Endothelial cell of hepatic sinusoid (primary cell): Measurements from ENCODE around the gene KIF18B.

Experiments
- in situ Hi-C: cut with HindIII; loops from 2 replicates; pipeline ENCODE4 v1.10.0; 2017; ENCODE audit warnings: low sequenced_read_pairs

KIF18B gene

DNA sequence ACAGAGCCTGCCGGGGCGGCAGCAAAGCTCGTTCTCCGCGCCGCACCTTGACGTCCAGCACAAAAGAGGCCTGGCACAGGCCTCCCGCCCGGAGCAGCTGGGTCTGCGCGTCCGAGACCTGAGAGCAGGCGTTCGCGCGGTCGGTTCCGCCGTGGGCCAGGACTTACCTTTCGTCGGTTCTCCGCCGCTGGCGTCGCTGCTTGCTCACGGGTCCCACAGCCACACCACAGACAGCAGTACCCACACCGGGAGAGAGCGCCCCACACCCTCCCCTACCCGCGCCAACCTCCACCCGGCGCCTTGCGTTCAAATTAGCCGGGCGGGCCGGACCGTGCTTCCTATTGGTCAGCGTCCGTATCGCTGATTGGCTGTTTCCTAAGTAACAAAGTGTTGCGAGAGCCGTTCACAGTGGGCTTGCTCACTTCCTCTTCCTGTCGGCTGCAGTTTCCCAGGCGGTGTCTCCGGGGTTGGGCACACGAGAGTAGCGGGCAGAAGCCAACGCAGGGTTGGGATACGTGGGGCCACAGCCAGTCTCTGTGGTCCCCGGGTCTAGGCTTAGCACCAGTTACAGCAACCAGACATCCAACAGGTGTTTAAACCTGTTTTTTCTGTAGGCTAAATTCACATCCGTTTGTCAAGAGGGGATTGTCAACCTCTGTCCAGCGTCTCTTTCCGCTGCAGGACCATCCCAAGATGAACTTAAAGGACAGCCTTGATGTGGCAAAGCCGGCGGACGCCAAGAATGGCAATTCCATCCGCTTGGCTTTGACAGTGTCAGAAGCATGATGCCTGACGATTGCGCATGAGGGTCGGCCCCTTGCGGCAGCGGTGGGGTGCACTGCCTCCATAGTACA lies at the start of gene KIF18B:
TSS of gene KIF18B (minus strand) at position 313 of the 854 bp plus-strand sequence. CDS start 11,429 bp downstream, outside the sequence.
- in situ Hi-C loops, result no loop called here

DNA sequence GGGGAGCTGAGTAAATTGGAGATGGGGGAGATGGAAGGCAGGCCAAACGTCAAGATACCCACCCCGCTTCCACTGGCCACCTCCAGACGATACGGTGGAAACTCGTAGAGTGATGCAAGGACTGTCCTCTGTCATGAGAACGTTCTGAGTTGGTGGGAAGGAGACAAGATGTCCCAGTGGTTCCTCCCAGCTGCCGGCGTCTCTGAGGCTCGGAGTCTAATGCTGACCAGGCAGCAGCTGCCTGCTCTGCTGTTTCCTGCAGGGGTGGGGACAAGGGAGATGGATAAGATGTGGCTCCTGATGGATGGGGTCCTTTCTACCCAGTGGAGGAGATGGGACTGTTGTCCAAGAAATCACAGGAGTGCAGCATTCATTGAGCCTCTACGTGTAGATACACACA lies 48.7 kb upstream of the KIF18B start:
- in situ Hi-C loops, result no loop called here

DNA sequence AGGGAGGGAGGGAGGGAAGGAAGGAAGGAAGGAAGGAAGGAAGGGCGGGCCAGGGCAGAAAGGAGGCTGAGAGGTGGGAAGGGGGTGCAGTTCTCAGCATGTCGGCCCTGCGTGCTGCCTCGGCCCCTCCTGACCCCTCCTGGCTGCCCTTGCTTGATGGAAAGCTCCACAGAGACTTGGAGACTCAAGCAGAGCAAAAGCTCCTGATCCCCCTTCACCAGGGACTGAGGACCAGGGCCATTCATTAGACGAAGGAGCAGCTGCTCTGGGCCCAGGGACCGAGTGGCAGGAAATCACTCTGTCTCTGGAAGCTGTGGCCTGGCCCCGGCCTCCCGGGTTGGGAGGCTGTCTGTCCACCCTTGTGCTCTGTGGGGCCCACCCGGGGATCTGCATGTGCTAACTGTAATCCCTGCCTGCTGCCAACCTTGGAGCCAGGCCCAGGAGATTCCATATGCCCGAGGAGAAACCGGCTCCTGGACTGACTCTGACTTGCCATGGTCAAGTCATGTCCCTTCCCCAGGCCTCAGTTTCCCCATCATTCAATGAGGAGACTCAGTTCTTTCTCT lies 47.9 kb upstream of the KIF18B start:
- in situ Hi-C loops, result no loop called here

DNA sequence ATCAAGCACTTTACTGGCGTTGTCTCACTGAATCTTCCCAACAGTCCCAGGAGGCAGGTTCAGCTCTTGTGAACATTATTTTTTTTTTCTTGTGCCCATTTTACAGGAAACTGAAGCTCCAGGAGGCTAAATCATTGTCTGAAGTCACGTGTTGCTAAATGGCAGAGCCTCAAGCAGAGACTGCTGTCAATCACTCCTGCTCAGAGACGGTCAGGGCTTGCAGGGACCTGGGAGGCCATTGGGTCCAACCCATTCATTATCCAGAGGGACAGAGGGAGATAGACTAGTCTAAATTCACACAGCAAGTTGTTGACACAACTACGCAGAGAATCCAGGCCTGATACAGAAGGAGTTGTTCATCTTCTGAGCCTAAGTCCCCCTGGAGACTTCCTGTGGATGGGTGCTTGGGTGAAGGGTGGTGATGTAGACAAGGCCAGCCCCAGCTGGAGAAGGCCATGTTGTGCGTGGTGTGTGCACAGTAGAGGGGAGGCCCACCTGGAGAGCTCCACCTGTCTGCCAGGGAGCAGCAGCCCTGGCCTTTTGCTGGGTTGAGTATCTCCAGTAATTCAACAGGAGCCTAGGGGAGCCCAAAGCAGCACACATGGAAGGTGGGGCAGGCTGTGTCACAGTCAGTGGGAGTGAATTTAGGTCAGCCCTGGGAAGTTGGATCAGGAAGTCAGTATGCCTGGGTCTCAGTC lies 44.8 kb upstream of the KIF18B start:
- in situ Hi-C loops, result no loop called here

DNA sequence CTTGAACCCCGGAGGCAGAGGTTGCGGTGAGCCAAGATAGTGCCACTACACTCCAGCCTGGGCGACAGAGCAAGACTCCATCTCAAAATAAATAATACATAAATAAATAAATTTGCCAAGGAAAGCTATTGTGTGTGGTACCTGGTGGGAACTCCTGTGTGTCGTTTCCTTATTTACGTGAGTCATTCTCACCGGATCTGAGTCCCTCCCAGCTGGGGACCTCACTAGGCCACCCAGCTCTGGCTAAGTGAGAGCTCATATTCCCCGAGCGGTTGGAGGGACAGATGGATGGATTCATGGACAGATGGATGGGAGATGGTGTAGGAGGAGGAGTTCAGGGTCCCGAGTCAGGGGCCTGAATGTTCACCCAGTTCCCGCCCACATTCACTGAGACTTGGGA lies 43.4 kb upstream of the KIF18B start:
- in situ Hi-C loops, result no loop called here

DNA sequence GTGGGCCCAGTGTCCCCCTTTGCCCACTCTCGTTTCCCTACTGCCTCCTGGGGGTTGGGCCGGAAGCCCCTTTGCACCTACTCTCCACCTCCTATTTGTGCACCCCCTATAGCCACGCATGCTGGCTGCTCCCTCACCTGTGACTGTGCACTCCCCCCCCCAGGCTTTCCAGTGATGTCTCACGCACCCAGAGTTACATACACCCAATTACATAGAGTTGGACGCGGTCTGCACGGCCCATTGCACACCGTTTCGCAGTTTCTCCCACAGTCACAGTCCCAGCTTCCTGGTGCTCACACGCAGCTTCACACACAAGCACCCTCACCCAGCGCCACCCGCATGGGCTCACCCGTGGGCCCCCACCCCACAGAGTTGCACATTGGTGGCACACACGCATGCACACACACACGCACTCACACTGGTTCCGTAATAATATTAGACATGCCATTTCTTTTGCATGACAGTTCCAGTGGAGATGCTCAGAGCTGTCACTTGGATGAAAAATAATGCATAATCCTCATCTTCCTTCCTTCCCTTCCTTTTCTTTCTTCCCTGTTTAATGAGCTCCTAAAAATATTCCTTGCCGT lies 42.1 kb upstream of the KIF18B start:
- in situ Hi-C loops, result no loop called here

DNA sequence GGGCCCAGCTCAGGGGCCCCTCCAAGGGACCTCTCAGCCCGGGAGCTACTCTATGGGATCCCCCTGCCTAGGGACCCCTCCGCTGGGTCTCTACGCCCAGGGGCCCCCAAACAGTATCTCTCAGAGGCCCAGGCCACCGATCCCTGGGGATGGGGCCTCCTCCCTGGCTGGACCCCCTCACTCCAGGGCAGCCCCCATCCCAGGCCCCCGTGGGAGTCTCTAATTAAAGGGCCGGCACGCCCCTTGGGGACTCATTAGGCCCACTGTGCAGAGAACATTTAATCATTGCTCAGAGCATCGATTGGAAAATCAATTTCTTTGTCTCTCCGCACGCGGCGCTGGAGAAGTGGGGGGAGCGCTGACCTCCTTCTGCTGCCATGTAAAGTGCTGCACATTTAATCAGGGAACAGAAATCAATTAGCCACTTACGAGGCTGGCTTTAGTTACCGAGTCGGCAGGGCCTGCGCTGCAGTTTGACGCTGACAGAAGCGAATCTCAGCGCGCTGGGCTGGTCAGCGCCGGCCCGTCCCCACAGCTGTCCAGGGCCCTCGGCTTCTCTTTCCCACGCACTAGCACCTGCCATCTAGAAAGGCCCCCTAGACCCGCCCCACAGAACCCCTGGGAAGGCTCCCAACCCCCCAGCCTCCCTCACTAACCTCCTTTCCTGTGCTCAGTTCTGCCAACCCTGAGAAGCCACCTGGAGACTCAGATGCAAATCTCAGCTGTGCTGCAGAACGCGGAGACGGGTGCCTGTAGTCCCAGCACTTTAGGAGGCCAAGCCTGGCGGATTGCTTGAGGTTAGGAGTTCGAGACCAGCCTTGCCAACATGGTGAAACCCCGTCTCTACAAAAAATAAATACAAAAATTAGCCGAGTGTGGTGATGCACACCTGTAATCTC lies 40.7 kb upstream of the KIF18B start:
- in situ Hi-C loops, result no loop called here

DNA sequence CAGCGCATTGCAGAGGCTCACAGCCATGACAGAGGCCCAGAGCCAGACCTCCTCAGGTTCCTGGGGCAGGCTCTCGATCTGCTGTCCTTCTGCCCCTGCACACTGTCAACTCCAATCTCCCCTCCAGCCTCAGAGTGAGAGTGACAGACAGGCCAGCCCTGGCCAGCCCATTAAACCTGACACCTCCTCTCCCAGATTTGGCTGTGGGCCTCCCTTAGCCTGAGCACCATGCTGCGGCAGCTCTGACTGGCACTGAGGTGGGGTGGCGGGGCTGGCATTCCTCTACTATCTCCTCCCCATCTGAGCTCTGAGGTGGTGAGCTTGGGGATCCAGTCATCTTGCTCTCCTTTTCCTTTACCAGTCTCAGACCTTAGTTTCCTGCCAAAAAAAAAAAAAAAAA lies 36.0 kb upstream of the KIF18B start:
- in situ Hi-C loops, result no loop called here

DNA sequence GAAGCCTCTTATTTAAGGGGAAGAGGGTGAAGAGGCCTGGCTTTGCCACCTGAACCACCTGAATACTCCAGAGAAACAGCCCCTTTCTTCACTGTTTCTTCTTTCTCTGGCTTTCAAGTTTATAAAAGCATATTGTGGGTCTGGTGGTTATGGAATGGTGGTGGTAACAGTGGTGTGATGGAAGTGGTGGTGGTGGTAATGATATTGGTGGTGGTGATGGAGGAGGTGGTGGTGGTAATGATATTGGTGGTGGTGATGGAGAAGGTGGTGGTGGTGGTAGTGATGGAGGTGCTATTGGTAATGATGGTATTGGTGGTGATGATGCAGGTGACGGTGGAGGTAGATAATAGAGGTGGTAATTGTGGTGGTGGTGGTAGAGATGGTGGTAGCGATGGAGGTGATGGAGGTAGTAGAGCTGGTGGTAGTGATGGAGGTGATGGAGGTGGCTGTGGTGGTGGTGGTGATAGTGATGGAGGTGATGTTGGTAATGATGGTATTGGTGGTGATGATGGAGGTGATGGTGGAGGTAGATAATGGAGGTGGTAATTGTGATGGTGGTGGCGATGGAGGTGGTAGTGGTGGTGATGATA lies 34.6 kb upstream of the KIF18B start:
- in situ Hi-C loops, result no loop called here

DNA sequence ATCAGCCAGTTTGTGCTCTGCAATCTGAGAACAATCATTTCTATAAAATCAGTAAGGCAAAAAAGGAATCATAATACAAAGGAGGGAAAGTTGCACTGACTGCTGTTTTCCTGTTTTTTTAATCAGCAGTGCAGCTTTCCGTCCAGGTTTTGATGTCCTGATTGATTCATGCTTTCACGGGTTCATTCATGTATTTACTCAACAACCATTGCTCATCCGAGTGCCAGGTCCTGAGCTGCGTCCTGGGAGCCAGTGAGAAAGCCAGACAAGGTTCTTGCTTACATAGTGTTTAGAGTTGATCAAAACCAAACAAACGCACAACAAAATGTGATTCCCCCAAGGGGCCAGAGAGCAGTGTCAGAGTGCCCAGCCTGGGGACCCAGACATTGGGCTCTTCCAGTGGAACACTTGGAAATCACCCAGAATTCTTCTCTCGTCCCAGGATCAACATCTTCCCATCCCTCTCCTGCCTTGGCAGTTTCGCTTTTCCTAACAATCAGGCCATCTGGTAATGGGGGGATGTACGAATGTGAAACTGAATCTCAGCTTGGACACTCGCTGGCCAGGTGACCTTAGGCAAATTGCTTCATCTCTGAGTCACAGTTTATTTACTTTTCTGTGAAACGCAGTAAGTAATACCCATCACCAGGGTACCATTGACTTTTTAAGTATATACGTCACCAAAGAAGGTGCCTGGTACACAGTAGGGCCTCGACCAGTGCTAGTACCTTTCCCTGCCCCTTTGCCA lies 33.8 kb upstream of the KIF18B start:
- in situ Hi-C loops, result no loop called here

DNA sequence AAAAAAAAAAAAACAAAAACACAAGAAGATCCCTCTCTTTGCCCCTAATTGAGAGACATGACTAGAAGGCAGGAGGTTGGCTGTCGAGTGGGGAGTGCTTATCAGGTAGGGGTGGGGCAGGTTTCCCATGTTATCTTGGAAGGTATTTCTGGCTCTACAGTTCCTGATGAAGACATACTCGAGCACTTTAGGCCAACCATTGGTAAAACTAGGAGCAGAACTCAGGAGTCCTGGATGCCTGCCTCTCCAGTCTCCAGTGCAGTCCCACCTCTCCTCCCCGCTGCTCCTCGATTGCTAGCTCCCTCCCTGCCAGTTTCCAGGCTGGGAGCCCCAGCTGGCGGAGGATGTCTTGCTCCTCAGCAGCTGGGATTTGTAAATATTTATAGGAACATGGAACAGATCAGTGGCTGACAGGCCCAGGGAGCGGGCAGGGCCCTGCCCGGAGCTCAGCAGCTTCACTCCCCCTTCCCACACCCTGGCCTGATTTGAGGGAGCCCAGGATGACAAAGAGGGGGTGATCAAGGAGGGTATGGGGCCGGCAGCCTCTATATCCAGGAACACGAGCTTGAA lies 31.9 kb upstream of the KIF18B start:
- in situ Hi-C loops, result no loop called here

DNA sequence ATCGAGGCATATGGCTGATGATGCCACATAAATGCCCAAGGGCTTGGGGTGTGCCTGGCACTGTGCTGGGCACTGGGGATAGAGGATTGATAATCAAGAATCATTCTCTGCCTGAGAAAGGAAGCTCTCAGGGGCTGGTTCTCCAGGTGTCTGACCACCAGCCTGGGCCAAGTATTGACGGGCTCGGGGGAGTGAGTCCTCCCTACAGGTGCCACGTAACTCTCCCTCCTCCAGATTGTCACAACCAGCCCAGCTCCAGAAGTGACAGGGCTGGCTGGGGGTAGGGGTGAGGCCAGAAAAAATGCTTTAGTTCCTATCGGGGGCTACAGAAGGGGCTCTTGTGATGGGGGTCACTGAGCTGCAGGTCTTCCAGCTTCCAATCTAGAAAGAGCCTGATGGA lies 31.2 kb upstream of the KIF18B start:
- in situ Hi-C loops, result no loop called here

DNA sequence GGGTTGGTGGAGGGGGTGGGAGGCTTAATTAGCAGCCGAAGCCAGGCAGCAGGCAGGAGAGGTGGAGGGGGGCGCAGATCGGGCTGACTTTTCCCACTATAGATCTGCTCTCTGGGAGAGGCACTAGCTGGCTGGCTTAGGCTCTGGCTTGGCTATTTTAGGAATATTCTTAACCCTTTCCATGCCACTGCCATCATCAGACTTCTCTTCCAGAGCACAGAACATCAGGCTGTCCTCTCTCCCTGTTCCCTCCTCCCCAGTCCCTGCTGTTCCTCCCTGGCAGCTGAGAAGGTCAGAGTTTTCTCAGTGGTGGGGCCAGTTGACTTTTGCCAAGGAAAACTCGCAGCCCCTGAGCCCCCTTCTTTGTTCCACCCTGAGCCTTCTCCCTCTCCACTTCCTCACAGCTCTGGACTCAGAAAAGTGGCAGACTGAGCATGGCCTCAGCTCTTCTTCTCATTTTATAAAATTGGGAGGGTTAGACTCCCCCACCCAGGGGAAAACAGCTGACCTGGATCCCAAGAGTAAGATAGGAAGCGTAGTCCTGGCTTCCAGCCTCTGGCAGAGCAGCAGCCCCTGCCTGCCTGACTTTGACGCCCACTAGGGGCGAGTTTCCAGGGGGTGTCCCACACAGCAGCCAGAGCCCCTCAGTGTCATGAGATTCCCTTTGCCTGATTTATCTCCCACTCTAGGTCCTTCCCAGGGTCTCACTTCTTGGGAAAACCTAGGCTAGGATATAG lies 30.4 kb upstream of the KIF18B start:
- in situ Hi-C loops, result no loop called here

DNA sequence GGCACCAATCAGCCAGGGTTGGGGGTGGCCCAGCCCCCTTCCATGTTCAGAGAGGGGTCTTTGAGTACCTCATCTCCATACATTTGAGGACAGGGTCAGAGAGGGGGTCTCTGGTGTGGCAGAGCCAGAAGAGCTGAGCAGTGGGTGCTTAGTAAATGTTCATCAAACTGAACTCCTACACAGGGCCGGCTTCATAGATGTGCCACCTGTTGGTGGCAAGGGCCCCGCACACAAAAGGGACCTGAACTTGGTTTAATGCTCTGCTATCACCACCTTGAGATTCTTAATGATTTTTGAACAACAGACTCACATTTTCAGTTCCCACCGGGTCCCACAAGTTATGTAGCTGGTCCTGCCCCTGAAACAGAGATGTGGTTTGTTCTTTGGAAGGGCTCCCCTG lies 29.5 kb upstream of the KIF18B start:
- in situ Hi-C loops, result no loop called here

DNA sequence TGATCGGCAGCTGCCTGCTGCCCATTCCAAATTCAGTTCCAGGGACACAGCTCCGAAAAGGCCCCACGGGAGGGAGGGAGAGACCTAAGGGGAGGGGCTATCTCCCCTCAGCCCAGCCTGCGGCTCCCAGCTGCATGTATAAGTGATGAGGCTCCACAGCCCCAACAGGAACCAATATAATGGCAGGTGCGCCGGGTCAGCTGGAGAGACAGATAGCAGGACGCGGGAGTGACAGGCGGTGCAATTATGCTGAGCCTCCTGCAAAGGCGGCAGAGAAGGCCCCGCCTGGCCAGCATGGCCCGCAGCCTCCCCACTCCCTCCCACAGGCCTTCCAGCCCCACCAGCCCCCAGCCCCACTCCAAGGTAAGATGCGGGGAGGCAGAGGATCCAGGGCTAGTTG lies 28.6 kb upstream of the KIF18B start:
- in situ Hi-C loops, result no loop called here

DNA sequence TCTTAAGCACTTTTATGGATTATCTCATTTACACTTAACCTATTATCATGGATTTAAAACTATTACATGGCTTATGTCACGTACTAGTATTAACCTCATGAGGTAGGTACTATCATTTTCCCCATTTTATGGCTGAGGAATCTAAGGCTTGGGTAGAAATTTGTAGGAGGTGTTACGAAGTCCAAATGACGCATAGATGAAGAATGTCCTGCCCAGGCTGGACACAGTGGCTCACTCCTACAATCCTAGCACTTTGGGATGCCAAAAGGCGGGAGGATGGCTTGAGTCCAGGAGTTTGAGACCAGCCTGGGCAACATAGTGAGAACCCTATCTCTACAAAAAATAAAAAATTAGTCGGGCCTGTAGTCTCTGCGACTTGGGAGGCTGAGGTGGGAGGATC lies 25.4 kb upstream of the KIF18B start:
- in situ Hi-C loops, result no loop called here

DNA sequence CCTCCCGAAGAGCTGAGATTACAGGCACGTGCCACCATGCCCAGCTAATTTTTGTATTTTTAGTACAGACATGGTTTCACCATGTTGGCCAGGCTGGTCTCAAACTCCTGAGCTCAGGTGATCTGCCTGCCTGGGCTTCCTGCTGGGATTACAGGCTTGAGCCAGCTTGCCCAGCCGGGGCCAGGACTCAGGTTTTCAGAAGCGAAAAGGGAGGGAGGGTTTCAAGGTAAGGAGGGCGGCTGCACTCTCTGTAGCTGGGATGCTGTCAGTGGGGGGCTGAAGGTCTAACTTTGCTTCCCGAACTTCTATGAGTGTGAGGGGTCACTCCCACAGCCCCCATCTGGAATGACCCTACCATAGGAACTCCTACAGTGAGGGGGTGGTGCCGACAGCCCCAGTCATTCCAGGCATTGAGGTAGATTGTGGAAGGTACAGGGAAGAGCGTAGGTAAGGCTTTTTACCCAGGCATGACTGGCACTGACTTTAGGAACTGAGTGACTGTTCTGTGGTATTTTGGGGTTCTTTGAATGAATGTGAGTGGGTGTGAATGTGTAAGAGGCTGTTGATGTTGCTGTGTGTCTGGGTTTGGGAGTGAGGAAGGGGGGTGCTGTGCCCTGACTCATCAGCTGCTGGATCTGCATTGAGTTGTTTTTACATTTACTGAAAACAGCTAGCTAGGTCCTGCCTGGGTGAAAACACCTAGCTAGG lies 24.4 kb upstream of the KIF18B start:
- in situ Hi-C loops, result no loop called here
